Activated naive CD4-positive, alpha-beta T cell treated with anti-CD3 and anti-CD28 coated beads for 36 hours (primary cell): ENCODE measurements around the gene THSD4. TPM values are rescaled to one million over a fixed set of nuclear protein-coding genes. Genes with fewer than 3 reads are reported as not detected.
A peak's percentile ranks its signal among the peaks of the same experiment; 100 is the strongest.

Experiments
- CTCF ChIA-PET: fragments of 350-600 bp; sonication (Branson Sonifier 250); formaldehyde crosslinking; loops from one replicate; lab custom pipeline; 2021; ENCODE audit warnings: antibody characterized with exemption; lab: Charles Lee
- DNase-seq: peaks from one replicate; pipeline ENCODE4 v3.0.0-alpha.2; 2020
- H3K27ac Mint-ChIP-seq: one replicate; pipeline ENCODE4 v1.8.0; 2021; ENCODE audit warnings: mild to moderate bottlenecking, mixed read lengths
- H3K27me3 Mint-ChIP-seq: one replicate; pipeline ENCODE4 v1.8.0; 2021; ENCODE audit warnings: low read depth, mixed read lengths
- H3K36me3 Mint-ChIP-seq: one replicate; pipeline ENCODE4 v1.8.0; 2021; ENCODE audit warnings: low read depth, mixed read lengths
- H3K4me1 Mint-ChIP-seq: one replicate; pipeline ENCODE4 v1.8.0; 2021; ENCODE audit warnings: low read depth, mixed read lengths
- H3K4me3 Mint-ChIP-seq: one replicate; pipeline ENCODE4 v1.8.0; 2021; ENCODE audit warnings: mild to moderate bottlenecking, moderate library complexity, mixed read lengths
- H3K9me3 Mint-ChIP-seq: one replicate; pipeline ENCODE4 v1.8.0; 2021; ENCODE audit warnings: mixed read lengths
- intact Hi-C: fragments of 100-400 bp; cut with micrococcal nuclease; formaldehyde crosslinking; loops from one replicate; pipeline ENCODE4 v1.15.1; 2023
- total RNA-seq, 2 experiments: library from RNA; stranded (reverse); gene quantifications; one replicate each; pipeline ENCODE4 v1.2.3, GENCODE V29; 2021

Gene THSD4
- total RNA-seq, 2 experiments from 2014 or later: not detected

GRCh38 chr15:71792521-71792920 lies 677.2 kb downstream of the THSD4 start:
- intact Hi-C loops: no loop called here
- no peaks in the 10 kb centered on the region for H3K9me3 Mint-ChIP-seq
- DNase-seq: no peak
- no peaks in the 10 kb centered on the region for H3K4me1 Mint-ChIP-seq
- no peaks in the 10 kb centered on the region for H3K36me3 Mint-ChIP-seq
- no peak overlapping the region for H3K4me3 Mint-ChIP-seq
- no peak overlapping the region for H3K27ac Mint-ChIP-seq
- no peaks in the 10 kb centered on the region for H3K27me3 Mint-ChIP-seq
- CTCF ChIA-PET: no interaction called here

- intact Hi-C loops: no loop called here
- Mint-ChIP-seq H3K4me1 (no peaks in the 10 kb centered on the region), H3K4me3 (no peak overlapping the region), H3K27ac (no peak overlapping the region), H3K9me3 (no peaks in the 10 kb centered on the region), H3K27me3 (peaks cover 15% of the 10 kb centered on the region), H3K36me3 (no peaks in the 10 kb centered on the region)
- DNase-seq: no peak
- CTCF ChIA-PET: interaction anchor here (1.3 kb wide), 2 partner anchors 55 to 358 kb away, joined by 4 to 5 read pairs; no protein-coding TSS in a partner anchor
Measured at GRCh38 chr15:71798641-71799040, 683.4 kb downstream of the THSD4 start.

GRCh38 chr15:71800190-71800589 lies 684.9 kb downstream of the THSD4 start:
- H3K4me1 Mint-ChIP-seq: no peaks in the 10 kb centered on the region
- H3K27ac Mint-ChIP-seq: no peak overlapping the region
- CTCF ChIA-PET: interaction anchor here (0.7 to 5.5 kb wide), 3 partner anchors 19 to 716 kb away, joined by 3 to 25 read pairs (median 5); no protein-coding TSS in a partner anchor
- intact Hi-C loops: loop anchor here (2.0 kb wide), 2 partner anchors 57 to 351 kb away; no protein-coding TSS in a partner anchor
- no peak for DNase-seq
- no peak overlapping the region for H3K4me3 Mint-ChIP-seq
- H3K9me3 Mint-ChIP-seq: no peaks in the 10 kb centered on the region
- no peaks in the 10 kb centered on the region for H3K36me3 Mint-ChIP-seq
- peaks cover 15% of the 10 kb centered on the region for H3K27me3 Mint-ChIP-seq

DNA sequence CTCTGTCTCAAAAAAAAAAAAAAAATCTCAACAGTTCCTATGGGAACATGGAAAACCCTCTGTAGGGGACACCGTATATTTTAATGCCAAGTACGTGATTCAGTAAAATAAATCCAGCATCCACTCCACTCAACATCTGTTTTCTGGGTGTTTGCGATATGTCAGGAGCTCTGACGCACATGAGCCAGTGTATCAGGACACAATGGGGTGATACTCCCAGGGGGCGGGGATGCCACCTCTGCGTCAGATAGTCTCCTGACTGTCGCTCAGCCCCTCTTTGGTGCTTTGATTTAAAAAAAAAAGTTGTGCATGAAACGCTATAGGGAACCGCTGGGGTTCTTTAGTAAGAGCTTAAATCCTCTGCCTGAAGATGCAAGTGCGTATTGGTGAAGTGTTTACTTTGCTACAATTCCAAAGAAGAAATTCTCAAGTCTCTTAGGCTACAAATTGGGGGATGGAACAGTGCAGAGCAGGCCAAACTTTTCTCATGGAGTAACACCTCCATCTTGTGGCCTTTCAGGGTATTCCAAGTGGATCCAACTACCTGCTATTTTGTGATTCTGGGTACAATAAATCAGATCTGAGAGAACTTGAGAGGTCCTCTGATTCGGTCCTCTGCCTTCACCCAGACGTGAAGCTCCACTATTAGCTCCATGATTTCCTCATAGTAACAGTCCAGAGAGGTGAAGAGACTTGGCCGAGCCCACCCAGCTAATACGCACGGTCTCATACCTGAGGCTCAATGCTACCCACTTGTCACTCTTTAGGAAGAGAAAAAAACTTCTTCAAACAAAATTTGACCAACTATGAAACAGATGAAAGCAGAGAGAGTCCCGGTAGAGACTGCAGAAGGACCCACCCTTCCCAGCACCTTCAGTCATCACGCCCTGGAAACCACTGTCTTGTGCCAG lies 685.8 kb downstream of the THSD4 start:
- CTCF ChIA-PET: interaction anchor here (0.7 to 5.5 kb wide), 12 partner anchors 17 to 717 kb away, joined by 3 to 25 read pairs (median 4); no protein-coding TSS in a partner anchor
- no peaks in the 10 kb centered on the region for H3K9me3 Mint-ChIP-seq
- peaks cover 15% of the 10 kb centered on the region for H3K27me3 Mint-ChIP-seq
- intact Hi-C loops: loop anchor here (1.0 to 2.0 kb wide), 3 partner anchors 58 to 355 kb away; no protein-coding TSS in a partner anchor
- no peak overlapping the region for H3K27ac Mint-ChIP-seq
- no peak overlapping the region for H3K4me3 Mint-ChIP-seq
- H3K36me3 Mint-ChIP-seq: no peaks in the 10 kb centered on the region
- H3K4me1 Mint-ChIP-seq: no peaks in the 10 kb centered on the region
- DNase-seq: peak; percentile 35

DNA sequence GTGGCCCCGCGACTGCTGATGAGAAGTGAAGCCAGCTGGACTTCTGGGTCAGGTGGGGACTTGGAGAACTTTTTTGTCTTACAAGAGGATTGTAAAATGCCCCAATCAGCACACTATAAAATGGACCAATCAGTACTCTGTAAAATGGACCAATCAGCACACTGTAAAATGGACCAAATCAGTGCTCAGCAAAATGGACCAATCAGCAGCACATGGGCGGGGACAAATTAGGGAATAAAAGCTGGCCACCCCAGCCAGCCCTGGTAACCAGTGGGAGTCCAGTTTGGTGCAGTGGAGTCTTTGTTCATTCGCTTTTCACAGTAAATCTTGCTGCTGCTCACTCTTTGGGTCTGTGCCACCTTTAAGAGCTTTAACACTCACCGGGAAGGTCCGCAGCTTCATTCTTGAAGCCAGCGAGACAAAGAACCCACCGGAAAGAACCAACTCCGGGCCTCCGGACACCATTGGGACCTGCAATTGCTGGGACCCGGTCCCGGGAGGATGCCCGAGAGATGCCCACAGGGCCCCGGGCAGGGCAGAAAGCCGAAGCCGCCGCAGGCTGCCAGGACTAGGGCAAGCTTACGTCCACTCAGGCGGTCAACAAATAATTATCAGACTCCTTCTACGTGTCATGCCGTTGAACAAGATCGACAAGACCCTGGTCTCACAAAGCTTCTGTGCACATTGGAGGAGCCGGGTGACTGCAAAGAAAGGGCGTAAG lies 686.8 kb downstream of the THSD4 start:
- no peak for DNase-seq
- intact Hi-C loops: loop anchor here (1.0 to 2.0 kb wide), 3 partner anchors 59 to 354 kb away; no protein-coding TSS in a partner anchor
- no peaks in the 10 kb centered on the region for H3K4me1 Mint-ChIP-seq
- CTCF ChIA-PET: interaction anchor here (0.7 to 5.5 kb wide), 8 partner anchors 23 to 977 kb away, joined by 3 to 25 read pairs (median 4); no protein-coding TSS in a partner anchor
- no peaks in the 10 kb centered on the region for H3K36me3 Mint-ChIP-seq
- no peak overlapping the region for H3K27ac Mint-ChIP-seq
- H3K27me3 Mint-ChIP-seq: peaks cover 15% of the 10 kb centered on the region
- no peaks in the 10 kb centered on the region for H3K9me3 Mint-ChIP-seq
- no peak overlapping the region for H3K4me3 Mint-ChIP-seq

GRCh38 chr15:71802770-71803169 lies 687.5 kb downstream of the THSD4 start:
- intact Hi-C loops: no loop called here
- no peak overlapping the region for H3K4me3 Mint-ChIP-seq

DNA sequence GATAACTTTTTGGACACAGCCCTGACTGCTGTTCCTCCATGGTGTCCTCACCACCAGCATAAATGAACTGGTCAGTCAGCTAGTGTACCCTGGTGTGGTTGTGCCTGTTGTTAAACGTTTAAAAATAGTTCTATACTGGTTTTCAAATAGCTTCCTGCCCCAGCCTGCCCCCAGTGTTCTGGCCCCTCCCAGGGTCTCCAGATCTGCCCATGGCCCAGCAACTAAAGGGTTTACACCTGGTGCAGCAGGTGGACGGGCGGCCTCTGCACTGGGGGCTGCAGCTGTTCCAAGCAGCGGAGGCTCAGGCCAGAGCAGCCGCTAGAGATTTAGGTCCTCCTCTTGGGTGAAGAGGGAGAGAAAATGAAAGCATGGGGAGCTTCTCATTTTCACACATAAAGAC lies 689.0 kb downstream of the THSD4 start:
- intact Hi-C loops: no loop called here
- Mint-ChIP-seq H3K9me3 (no peaks in the 10 kb centered on the region), H3K27ac (no peak overlapping the region), H3K4me3 (no peak overlapping the region), H3K27me3 (peaks cover 15% of the 10 kb centered on the region), H3K4me1 (no peaks in the 10 kb centered on the region), H3K36me3 (no peaks in the 10 kb centered on the region)
- CTCF ChIA-PET: interaction anchor here (1.1 to 5.5 kb wide), 4 partner anchors 23 to 352 kb away, joined by 3 to 25 read pairs (median 6); no protein-coding TSS in a partner anchor
- DNase-seq: no peak

More at GRCh38 chr15:71802770-71803169, 687.5 kb downstream of the THSD4 start:
- Mint-ChIP-seq H3K27ac (no peak overlapping the region), H3K4me1 (no peaks in the 10 kb centered on the region), H3K27me3 (peaks cover 15% of the 10 kb centered on the region), H3K9me3 (no peaks in the 10 kb centered on the region), H3K36me3 (no peaks in the 10 kb centered on the region)
- peak; percentile 69 for DNase-seq
- CTCF ChIA-PET: interaction anchor here (1.1 to 5.5 kb wide), 3 partner anchors 34 to 354 kb away, joined by 4 to 25 read pairs (median 5); no protein-coding TSS in a partner anchor

- intact Hi-C loops: no loop called here
- DNase-seq: no peak
- Mint-ChIP-seq H3K4me3 (no peak overlapping the region), H3K27ac (no peak overlapping the region), H3K9me3 (no peaks in the 10 kb centered on the region), H3K4me1 (no peaks in the 10 kb centered on the region), H3K27me3 (peaks cover 15% of the 10 kb centered on the region), H3K36me3 (no peaks in the 10 kb centered on the region)
- CTCF ChIA-PET: interaction anchor here (0.6 to 5.5 kb wide), 5 partner anchors 24 to 1009 kb away, joined by 3 to 25 read pairs (median 4); no protein-coding TSS in a partner anchor
Measured at GRCh38 chr15:71804695-71805470, 689.6 kb downstream of the THSD4 start.

DNA sequence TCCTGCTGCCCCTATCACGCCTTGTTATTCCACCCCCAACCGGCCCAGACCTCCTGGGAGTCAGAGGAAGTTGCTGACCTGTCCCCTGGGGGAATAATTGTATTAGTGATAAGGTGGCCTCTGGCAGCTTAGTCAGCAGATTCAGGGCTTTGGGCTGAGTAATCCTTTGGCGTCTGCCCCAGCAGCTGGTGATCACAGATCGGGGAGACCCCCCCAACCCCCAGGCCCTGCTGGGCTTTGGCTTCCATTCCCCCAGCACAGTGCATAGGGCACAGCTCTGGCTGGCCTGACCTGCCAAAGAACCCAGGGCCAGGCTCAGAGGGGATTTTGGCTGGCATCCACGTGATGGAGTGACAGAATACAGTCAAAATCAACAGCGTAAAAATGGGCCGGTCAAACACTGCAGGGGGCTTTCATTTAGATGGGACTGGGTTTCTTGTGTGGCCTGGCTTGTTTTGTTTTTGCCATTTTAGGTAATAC lies 691.2 kb downstream of the THSD4 start:
- H3K27ac Mint-ChIP-seq: no peak overlapping the region
- intact Hi-C loops: no loop called here
- H3K9me3 Mint-ChIP-seq: no peaks in the 10 kb centered on the region
- H3K4me3 Mint-ChIP-seq: no peak overlapping the region
- H3K36me3 Mint-ChIP-seq: no peaks in the 10 kb centered on the region
- no peaks in the 10 kb centered on the region for H3K4me1 Mint-ChIP-seq
- peaks cover 5% of the 10 kb centered on the region for H3K27me3 Mint-ChIP-seq
- CTCF ChIA-PET: no interaction called here
- no peak for DNase-seq

GRCh38 chr15:71807125-71807629 lies 691.9 kb downstream of the THSD4 start:
- intact Hi-C loops: no loop called here
- CTCF ChIA-PET: interaction anchor here (0.8 kb wide), 1 partner anchor 63 kb away, joined by 5 read pairs; no protein-coding TSS in a partner anchor
- H3K4me3 Mint-ChIP-seq: no peak overlapping the region
- no peak for DNase-seq
- H3K36me3 Mint-ChIP-seq: no peaks in the 10 kb centered on the region
- H3K27me3 Mint-ChIP-seq: peaks cover 5% of the 10 kb centered on the region
- H3K9me3 Mint-ChIP-seq: no peaks in the 10 kb centered on the region
- H3K4me1 Mint-ChIP-seq: no peaks in the 10 kb centered on the region
- no peak overlapping the region for H3K27ac Mint-ChIP-seq

- H3K36me3 Mint-ChIP-seq: no peaks in the 10 kb centered on the region
- intact Hi-C loops: no loop called here
- H3K9me3 Mint-ChIP-seq: no peaks in the 10 kb centered on the region
- no peak overlapping the region for H3K27ac Mint-ChIP-seq
- CTCF ChIA-PET: interaction anchor here (0.8 kb wide), 1 partner anchor 64 kb away, joined by 5 read pairs; no protein-coding TSS in a partner anchor
- no peaks in the 10 kb centered on the region for H3K4me1 Mint-ChIP-seq
- peaks cover 2% of the 10 kb centered on the region for H3K27me3 Mint-ChIP-seq
- no peak overlapping the region for H3K4me3 Mint-ChIP-seq
- no peak for DNase-seq
Measured at GRCh38 chr15:71807691-71808091, 692.4 kb downstream of the THSD4 start.
